Sigmoid colon (tissue), 4 donors: ENCODE data around the gene PIAS2.

Experiments used
- CTCF ChIP-seq, 4 experiments: fragments of 450-650 bp in 3 of 4; fragments of 200-600 bp in 1 of 4; IDR thresholded peaks; one replicate each; pipeline ENCODE4 v1.5.1; 2016 to 2019; ENCODE audit warnings: antibody characterized with exemption in 4 of 4, mild to moderate bottlenecking in 3 of 4, moderate library complexity in 2 of 4
- EP300 ChIP-seq, 4 donors: sonication (generic); formaldehyde crosslinking; IDR thresholded peaks; one replicate each; pipeline ENCODE4 v1.6.1; 2017; ENCODE audit warnings: antibody characterized with exemption in 4 of 4
- POLR2A ChIP-seq, 2 donors: fragments of 450-650 bp; IDR thresholded peaks; one replicate each; pipeline ENCODE4 v1.6.1; 2016; ENCODE audit warnings: antibody characterized with exemption in 2 of 2, mild to moderate bottlenecking in 2 of 2, moderate library complexity in 2 of 2
- POLR2AphosphoS5 ChIP-seq, 4 donors: sonication (generic); formaldehyde crosslinking; IDR thresholded peaks; one replicate each; pipeline ENCODE4 v1.6.1; 2017; ENCODE audit warnings: antibody characterized with exemption in 4 of 4

- TF ChIP-seq CTCF (IDR thresholded peaks at IDR 0.05) (no peak), EP300 (IDR thresholded peaks at IDR 0.05) (no peak), POLR2AphosphoS5 (IDR thresholded peaks at IDR 0.05) (no peak), POLR2A (IDR thresholded peaks at IDR 0.05) (no peak)
Measured at GRCh38 chr18:46903406-46903805, 13.9 kb downstream of the PIAS2 start.
